ENCODE measurements around the gene ANHX.

GRCh38 chr12:133225527-133225926 lies 10.2 kb downstream of the ANHX start:
- TF ChIP-seq PPARA (CRISPR knock-in tag; IDR thresholded peaks at IDR 0.05; ENCODE audit: borderline replicate concordance) (no peak), BACH2 (CRISPR knock-in tag; IDR thresholded peaks at IDR 0.05; ENCODE audit: borderline replicate concordance) (no peak), POU6F1 (CRISPR knock-in tag; IDR thresholded peaks at IDR 0.05; ENCODE audit: borderline replicate concordance, low read depth) (no peak), TOX (CRISPR knock-in tag; IDR thresholded peaks at IDR 0.05; ENCODE audit: borderline replicate concordance) (no peak), PATZ1 (CRISPR knock-in tag; IDR thresholded peaks at IDR 0.05; ENCODE audit: borderline replicate concordance) (no peak), RARB (CRISPR knock-in tag; IDR thresholded peaks at IDR 0.05) (no peak), OSR1 (CRISPR knock-in tag; IDR thresholded peaks at IDR 0.05) (no peak), GLIS3 (CRISPR knock-in tag; IDR thresholded peaks at IDR 0.05) (no peak), ZNF8 (CRISPR knock-in tag; IDR thresholded peaks at IDR 0.05) (no peak), ZFP3 (CRISPR knock-in tag; IDR thresholded peaks at IDR 0.05) (no peak), ZNF565 (CRISPR knock-in tag; conservative IDR thresholded peaks at IDR 0.05; ENCODE audit: low read depth) (no peak)
